GM12874 (cell line): ENCODE data around the gene SF1.

Source experiments
- CTCF ChIP-seq: IDR thresholded peaks from 2 replicates; pipeline ENCODE4 v1.5.1; 2011; ENCODE audit warnings: low read depth, mild to moderate bottlenecking, control low read depth, low read length, moderate library complexity; ENCODE audit not compliant: insufficient read depth

The SF1 gene

GRCh38 chr11:64799256-64799622 lies 20.9 kb upstream of the SF1 start:
- TF ChIP-seq CTCF, result no peak

- no peak for TF ChIP-seq CTCF
Observed at GRCh38 chr11:64796757-64797541, 18.6 kb upstream of the SF1 start.

- no peak for TF ChIP-seq CTCF
Observed at GRCh38 chr11:64796047-64796756, 17.9 kb upstream of the SF1 start.

GRCh38 chr11:64794526-64794925 lies 16.2 kb upstream of the SF1 start:
- TF ChIP-seq CTCF, result no peak

- no peak for TF ChIP-seq CTCF
Observed at GRCh38 chr11:64793271-64794160, 15.2 kb upstream of the SF1 start.

GRCh38 chr11:64792482-64792881 lies 14.1 kb upstream of the SF1 start:
- no peak for TF ChIP-seq CTCF

GRCh38 chr11:64791781-64792291 lies 13.5 kb upstream of the SF1 start:
- no peak for TF ChIP-seq CTCF
